GM23338 (cell line): ENCODE data around the gene SCP2. TPM values are rescaled to one million over a fixed set of nuclear protein-coding genes. Genes with fewer than 3 reads are reported as not detected.

Experiments used
- ATAC-seq: fragments of 200-7000 bp; cut with Tn5 transposase; 3 replicates; pipeline ENCODE4 v1.9.1; 2020
- DNase-seq: peaks from one replicate; pipeline ENCODE4 v3.0.0-alpha.2; 2015; ENCODE audit warnings: low spot score
- H2AFZ ChIP-seq: fragments of 200-600 bp; sonication (generic); 2 replicates; pipeline ENCODE4 v1.8.0; 2016; ENCODE audit warnings: antibody characterized with exemption, mild to moderate bottlenecking, moderate library complexity
- H3F3A ChIP-seq: fragments of 200-600 bp; sonication (generic); replicated peaks from 2 replicates; pipeline ENCODE4 v1.8.0; 2017; ENCODE audit warnings: antibody characterized with exemption, mixed run types, low read depth
- H3K27ac ChIP-seq: fragments of 200-600 bp; sonication (generic); 2 replicates; pipeline ENCODE4 v1.6.1; 2016; ENCODE audit warnings: low read depth
- H3K27me3 ChIP-seq: fragments of 200-600 bp; sonication (generic); 2 replicates; pipeline ENCODE4 v1.8.0; 2016; ENCODE audit warnings: mild to moderate bottlenecking, mixed run types, moderate library complexity; ENCODE audit not compliant: insufficient read depth
- H3K36me3 ChIP-seq: fragments of 200-600 bp; sonication (generic); 2 replicates; pipeline ENCODE4 v1.8.0; 2016; ENCODE audit warnings: mild to moderate bottlenecking; ENCODE audit not compliant: insufficient read depth
- H3K4me1 ChIP-seq: fragments of 200-600 bp; sonication (generic); 2 replicates; pipeline ENCODE4 v1.8.0; 2016; ENCODE audit warnings: mild to moderate bottlenecking, moderate library complexity; ENCODE audit not compliant: insufficient read depth
- H3K4me2 ChIP-seq: fragments of 200-600 bp; sonication (generic); 2 replicates; pipeline ENCODE4 v1.7.1; 2017; ENCODE audit warnings: mixed run types
- H3K4me3 ChIP-seq: fragments of 200-600 bp; sonication (generic); 2 replicates; pipeline ENCODE4 v1.6.1; 2016; ENCODE audit warnings: mixed run types
- H3K79me2 ChIP-seq: fragments of 200-600 bp; sonication (generic); replicated peaks from 2 replicates; pipeline ENCODE4 v1.8.0; 2017; ENCODE audit warnings: mild to moderate bottlenecking; ENCODE audit not compliant: insufficient read depth
- H3K9me2 ChIP-seq: fragments of 200-600 bp; sonication (generic); 2 replicates; pipeline ENCODE4 v1.8.0; 2017; ENCODE audit not compliant: insufficient read depth
- H4K20me1 ChIP-seq: fragments of 200-600 bp; sonication (generic); replicated peaks from 2 replicates; pipeline ENCODE4 v1.8.0; 2017; ENCODE audit warnings: mild to moderate bottlenecking; ENCODE audit not compliant: insufficient read depth
- H3K27ac Mint-ChIP-seq: 2 replicates; pipeline ENCODE4 v1.8.0; 2020; ENCODE audit warnings: inconsistent platforms, mild to moderate bottlenecking, moderate library complexity, mixed read lengths
- H3K27me3 Mint-ChIP-seq: 3 replicates; pipeline ENCODE4 v1.8.0; 2022; ENCODE audit warnings: low read depth, mild to moderate bottlenecking, moderate library complexity, mixed read lengths, inconsistent platforms; ENCODE audit not compliant: insufficient read depth, poor library complexity
- H3K36me3 Mint-ChIP-seq: 3 replicates; pipeline ENCODE4 v1.8.0; 2021; ENCODE audit warnings: low read depth, mild to moderate bottlenecking, inconsistent platforms, moderate library complexity, mixed read lengths
- H3K4me1 Mint-ChIP-seq: 3 replicates; pipeline ENCODE4 v1.8.0; 2020; ENCODE audit warnings: mild to moderate bottlenecking, inconsistent platforms, mixed read lengths
- H3K4me3 Mint-ChIP-seq: 3 replicates; pipeline ENCODE4 v1.8.0; 2021; ENCODE audit warnings: moderate library complexity, mild to moderate bottlenecking, inconsistent platforms, mixed read lengths
- H3K9me3 Mint-ChIP-seq: 3 replicates; pipeline ENCODE4 v1.8.0; 2020; ENCODE audit warnings: moderate library complexity, mild to moderate bottlenecking, inconsistent platforms, mixed read lengths
- CREB1 ChIP-seq: fragments of 250-450 bp; sonication (Bioruptor Pico); IDR thresholded peaks from 2 replicates; pipeline ENCODE4 v1.5.0; 2020; ENCODE audit warnings: low read depth, mild to moderate bottlenecking, moderate library complexity
- EZH2 ChIP-seq: fragments of 200-600 bp; sonication (generic); IDR thresholded peaks from one replicate; pipeline ENCODE4 v1.8.0; 2017; ENCODE audit warnings: antibody characterized with exemption, mild to moderate bottlenecking, low read depth; ENCODE audit not compliant: unreplicated experiment
- EZH2phosphoT487 ChIP-seq: fragments of 200-600 bp; sonication (generic); IDR thresholded peaks from one replicate; pipeline ENCODE4 v1.8.1; 2018; ENCODE audit warnings: antibody characterized with exemption; ENCODE audit not compliant: unreplicated experiment
- NANOG ChIP-seq: IDR thresholded peaks from 2 replicates; pipeline ENCODE4 v1.6.1; 2016; ENCODE audit warnings: antibody characterized with exemption, borderline replicate concordance
- POLR2AphosphoS5 ChIP-seq: IDR thresholded peaks from 2 replicates; pipeline ENCODE4 v1.6.1; 2016; ENCODE audit warnings: antibody characterized with exemption, low read depth
- STAT1 ChIP-seq: IDR thresholded peaks from one replicate; pipeline ENCODE4 v1.6.1; 2016; ENCODE audit warnings: antibody characterized with exemption; ENCODE audit not compliant: unreplicated experiment
- ZNF114 ChIP-seq: fragments of 250-450 bp; sonication (Bioruptor Pico); IDR thresholded peaks from 2 replicates; pipeline ENCODE4 v1.5.0; 2020; ENCODE audit warnings: mild to moderate bottlenecking, moderate library complexity
- ZNF331 ChIP-seq: fragments of 250-450 bp; sonication (Bioruptor Pico); IDR thresholded peaks from 2 replicates; pipeline ENCODE4 v1.5.0; 2020; ENCODE audit warnings: low read depth, mild to moderate bottlenecking, moderate library complexity
- polyA plus RNA-seq: library from polyadenylated mRNA; unstranded; fragments of >200 nt; fragmentation: Nextera tagmentation; extraction: Ambion mirVana; gene quantifications from 2 replicates; pipeline ENCODE4 v1.2.1, GENCODE V29; 2016
- total RNA-seq: library from RNA; depleted of rRNA; stranded (reverse); fragments of >200 nt; shearing (Covaris generic); gene quantifications from 2 replicates; pipeline ENCODE4 v1.2.3, GENCODE V29; 2014
- TF ChIP-seq, protein P1 (sequence below), 2 experiments: fragments of 200-600 bp in 1 of 2; sonication (generic) in 1 of 2; conservative IDR thresholded peaks; 2 replicates each; pipeline versions ENCODE4 v1.5.1 to v1.6.1; 2016 to 2017; ENCODE audit warnings: antibody characterized with exemption in 2 of 2, low read depth in 2 of 2, mild to moderate bottlenecking in 2 of 2, moderate library complexity in 1 of 2
- TF ChIP-seq, protein P2 (sequence below): fragments of 250-450 bp; sonication (Bioruptor Pico); IDR thresholded peaks from 2 replicates; pipeline ENCODE4 v1.5.0; 2020; ENCODE audit warnings: mild to moderate bottlenecking, moderate library complexity
- TF ChIP-seq, protein P3 (sequence below): IDR thresholded peaks from one replicate; pipeline ENCODE4 v1.6.1; 2018; ENCODE audit warnings: antibody characterized with exemption; ENCODE audit not compliant: unreplicated experiment
- TF ChIP-seq, protein P4 (sequence below): IDR thresholded peaks from 2 replicates; pipeline ENCODE4 v1.6.1; 2016; ENCODE audit warnings: antibody characterized with exemption

Gene SCP2
- total and polyA plus RNA-seq, 2 experiments from 2014 or later, result 66.3 to 116 TPM

DNA sequence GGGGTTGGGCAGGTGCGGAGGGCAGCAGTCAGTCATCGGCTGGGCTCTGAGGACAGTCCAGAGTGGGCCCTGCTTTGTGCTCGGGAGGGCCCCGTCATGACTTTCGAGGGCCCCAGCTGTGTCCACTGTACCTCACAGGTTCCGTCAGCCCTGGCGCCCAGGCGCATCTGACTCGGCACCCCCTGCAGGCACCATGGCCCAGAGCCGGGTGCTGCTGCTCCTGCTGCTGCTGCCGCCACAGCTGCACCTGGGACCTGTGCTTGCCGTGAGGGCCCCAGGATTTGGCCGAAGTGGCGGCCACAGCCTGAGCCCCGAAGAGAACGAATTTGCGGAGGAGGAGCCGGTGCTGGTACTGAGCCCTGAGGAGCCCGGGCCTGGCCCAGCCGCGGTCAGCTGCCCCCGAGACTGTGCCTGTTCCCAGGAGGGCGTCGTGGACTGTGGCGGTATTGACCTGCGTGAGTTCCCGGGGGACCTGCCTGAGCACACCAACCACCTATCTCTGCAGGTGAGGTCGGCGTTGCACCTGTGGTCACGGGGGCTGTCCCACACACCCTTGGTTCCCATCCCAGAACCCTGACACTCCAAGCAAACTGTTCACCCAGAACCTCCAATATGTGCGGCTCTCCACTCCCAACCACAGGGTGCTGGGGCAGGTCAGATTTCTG, 142.7 kb downstream of the SCP2 start:
- H3K9me3 Mint-ChIP-seq, result no peaks in the 10 kb centered on the region
- H3K4me1 Mint-ChIP-seq, result peaks cover 2% of the 10 kb centered on the region; the same call in 2 of the 3 replicates
- H3K27ac Mint-ChIP-seq, result no peak overlapping the region
- Histone ChIP-seq H3K79me2 (no peaks in the 10 kb centered on the region), H3K4me1 (no peaks in the 10 kb centered on the region), H3K27ac (no peak overlapping the region), H3K9me2 (no peaks in the 10 kb centered on the region), H4K20me1 (no peaks in the 10 kb centered on the region), H2AFZ (0 out of 2 replicates have a peak overlapping the region, but pooled peaks have one; percentile 32), H3K4me3 (no peak overlapping the region), H3K36me3 (no peaks in the 10 kb centered on the region), H3K27me3 (peaks cover 4% of the 10 kb centered on the region; the same call in 1 of the 2 replicates), H3F3A (no peaks in the 10 kb centered on the region), H3K4me2 (no peak overlapping the region)
- no peak overlapping the region for H3K4me3 Mint-ChIP-seq
- no peaks in the 10 kb centered on the region for H3K36me3 Mint-ChIP-seq
- TF ChIP-seq, protein P1, sequence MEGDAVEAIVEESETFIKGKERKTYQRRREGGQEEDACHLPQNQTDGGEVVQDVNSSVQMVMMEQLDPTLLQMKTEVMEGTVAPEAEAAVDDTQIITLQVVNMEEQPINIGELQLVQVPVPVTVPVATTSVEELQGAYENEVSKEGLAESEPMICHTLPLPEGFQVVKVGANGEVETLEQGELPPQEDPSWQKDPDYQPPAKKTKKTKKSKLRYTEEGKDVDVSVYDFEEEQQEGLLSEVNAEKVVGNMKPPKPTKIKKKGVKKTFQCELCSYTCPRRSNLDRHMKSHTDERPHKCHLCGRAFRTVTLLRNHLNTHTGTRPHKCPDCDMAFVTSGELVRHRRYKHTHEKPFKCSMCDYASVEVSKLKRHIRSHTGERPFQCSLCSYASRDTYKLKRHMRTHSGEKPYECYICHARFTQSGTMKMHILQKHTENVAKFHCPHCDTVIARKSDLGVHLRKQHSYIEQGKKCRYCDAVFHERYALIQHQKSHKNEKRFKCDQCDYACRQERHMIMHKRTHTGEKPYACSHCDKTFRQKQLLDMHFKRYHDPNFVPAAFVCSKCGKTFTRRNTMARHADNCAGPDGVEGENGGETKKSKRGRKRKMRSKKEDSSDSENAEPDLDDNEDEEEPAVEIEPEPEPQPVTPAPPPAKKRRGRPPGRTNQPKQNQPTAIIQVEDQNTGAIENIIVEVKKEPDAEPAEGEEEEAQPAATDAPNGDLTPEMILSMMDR (conservative IDR thresholded peaks at IDR 0.05; ENCODE audit: low read depth in 2 of 2), result no peak
- TF ChIP-seq, protein P2, sequence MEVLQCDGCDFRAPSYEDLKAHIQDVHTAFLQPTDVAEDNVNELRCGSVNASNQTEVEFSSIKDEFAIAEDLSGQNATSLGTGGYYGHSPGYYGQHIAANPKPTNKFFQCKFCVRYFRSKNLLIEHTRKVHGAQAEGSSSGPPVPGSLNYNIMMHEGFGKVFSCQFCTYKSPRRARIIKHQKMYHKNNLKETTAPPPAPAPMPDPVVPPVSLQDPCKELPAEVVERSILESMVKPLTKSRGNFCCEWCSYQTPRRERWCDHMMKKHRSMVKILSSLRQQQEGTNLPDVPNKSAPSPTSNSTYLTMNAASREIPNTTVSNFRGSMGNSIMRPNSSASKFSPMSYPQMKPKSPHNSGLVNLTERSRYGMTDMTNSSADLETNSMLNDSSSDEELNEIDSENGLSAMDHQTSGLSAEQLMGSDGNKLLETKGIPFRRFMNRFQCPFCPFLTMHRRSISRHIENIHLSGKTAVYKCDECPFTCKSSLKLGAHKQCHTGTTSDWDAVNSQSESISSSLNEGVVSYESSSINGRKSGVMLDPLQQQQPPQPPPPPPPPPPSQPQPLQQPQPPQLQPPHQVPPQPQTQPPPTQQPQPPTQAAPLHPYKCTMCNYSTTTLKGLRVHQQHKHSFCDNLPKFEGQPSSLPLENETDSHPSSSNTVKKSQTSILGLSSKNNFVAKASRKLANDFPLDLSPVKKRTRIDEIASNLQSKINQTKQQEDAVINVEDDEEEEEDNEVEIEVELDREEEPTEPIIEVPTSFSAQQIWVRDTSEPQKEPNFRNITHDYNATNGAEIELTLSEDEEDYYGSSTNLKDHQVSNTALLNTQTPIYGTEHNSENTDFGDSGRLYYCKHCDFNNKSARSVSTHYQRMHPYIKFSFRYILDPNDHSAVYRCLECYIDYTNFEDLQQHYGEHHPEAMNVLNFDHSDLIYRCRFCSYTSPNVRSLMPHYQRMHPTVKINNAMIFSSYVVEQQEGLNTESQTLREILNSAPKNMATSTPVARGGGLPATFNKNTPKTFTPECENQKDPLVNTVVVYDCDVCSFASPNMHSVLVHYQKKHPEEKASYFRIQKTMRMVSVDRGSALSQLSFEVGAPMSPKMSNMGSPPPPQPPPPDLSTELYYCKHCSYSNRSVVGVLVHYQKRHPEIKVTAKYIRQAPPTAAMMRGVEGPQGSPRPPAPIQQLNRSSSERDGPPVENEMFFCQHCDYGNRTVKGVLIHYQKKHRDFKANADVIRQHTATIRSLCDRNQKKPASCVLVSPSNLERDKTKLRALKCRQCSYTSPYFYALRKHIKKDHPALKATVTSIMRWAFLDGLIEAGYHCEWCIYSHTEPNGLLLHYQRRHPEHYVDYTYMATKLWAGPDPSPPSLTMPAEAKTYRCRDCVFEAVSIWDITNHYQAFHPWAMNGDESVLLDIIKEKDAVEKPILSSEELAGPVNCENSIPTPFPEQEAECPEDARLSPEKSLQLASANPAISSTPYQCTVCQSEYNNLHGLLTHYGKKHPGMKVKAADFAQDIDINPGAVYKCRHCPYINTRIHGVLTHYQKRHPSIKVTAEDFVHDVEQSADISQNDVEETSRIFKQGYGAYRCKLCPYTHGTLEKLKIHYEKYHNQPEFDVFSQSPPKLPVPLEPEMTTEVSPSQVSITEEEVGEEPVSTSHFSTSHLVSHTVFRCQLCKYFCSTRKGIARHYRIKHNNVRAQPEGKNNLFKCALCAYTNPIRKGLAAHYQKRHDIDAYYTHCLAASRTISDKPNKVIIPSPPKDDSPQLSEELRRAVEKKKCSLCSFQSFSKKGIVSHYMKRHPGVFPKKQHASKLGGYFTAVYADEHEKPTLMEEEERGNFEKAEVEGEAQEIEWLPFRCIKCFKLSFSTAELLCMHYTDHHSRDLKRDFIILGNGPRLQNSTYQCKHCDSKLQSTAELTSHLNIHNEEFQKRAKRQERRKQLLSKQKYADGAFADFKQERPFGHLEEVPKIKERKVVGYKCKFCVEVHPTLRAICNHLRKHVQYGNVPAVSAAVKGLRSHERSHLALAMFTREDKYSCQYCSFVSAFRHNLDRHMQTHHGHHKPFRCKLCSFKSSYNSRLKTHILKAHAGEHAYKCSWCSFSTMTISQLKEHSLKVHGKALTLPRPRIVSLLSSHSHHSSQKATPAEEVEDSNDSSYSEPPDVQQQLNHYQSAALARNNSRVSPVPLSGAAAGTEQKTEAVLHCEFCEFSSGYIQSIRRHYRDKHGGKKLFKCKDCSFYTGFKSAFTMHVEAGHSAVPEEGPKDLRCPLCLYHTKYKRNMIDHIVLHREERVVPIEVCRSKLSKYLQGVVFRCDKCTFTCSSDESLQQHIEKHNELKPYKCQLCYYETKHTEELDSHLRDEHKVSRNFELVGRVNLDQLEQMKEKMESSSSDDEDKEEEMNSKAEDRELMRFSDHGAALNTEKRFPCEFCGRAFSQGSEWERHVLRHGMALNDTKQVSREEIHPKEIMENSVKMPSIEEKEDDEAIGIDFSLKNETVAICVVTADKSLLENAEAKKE, result no peak
- TF ChIP-seq, protein P3, sequence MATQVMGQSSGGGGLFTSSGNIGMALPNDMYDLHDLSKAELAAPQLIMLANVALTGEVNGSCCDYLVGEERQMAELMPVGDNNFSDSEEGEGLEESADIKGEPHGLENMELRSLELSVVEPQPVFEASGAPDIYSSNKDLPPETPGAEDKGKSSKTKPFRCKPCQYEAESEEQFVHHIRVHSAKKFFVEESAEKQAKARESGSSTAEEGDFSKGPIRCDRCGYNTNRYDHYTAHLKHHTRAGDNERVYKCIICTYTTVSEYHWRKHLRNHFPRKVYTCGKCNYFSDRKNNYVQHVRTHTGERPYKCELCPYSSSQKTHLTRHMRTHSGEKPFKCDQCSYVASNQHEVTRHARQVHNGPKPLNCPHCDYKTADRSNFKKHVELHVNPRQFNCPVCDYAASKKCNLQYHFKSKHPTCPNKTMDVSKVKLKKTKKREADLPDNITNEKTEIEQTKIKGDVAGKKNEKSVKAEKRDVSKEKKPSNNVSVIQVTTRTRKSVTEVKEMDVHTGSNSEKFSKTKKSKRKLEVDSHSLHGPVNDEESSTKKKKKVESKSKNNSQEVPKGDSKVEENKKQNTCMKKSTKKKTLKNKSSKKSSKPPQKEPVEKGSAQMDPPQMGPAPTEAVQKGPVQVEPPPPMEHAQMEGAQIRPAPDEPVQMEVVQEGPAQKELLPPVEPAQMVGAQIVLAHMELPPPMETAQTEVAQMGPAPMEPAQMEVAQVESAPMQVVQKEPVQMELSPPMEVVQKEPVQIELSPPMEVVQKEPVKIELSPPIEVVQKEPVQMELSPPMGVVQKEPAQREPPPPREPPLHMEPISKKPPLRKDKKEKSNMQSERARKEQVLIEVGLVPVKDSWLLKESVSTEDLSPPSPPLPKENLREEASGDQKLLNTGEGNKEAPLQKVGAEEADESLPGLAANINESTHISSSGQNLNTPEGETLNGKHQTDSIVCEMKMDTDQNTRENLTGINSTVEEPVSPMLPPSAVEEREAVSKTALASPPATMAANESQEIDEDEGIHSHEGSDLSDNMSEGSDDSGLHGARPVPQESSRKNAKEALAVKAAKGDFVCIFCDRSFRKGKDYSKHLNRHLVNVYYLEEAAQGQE, result no peak
- TF ChIP-seq ZNF331 (CRISPR knock-in tag) (no peak), EZH2phosphoT487 (no peak), NANOG (no peak), POLR2AphosphoS5 (no peak), EZH2 (no peak), CREB1 (no peak), STAT1 (no peak), ZNF114 (CRISPR knock-in tag) (no peak)
- TF ChIP-seq, protein P4, sequence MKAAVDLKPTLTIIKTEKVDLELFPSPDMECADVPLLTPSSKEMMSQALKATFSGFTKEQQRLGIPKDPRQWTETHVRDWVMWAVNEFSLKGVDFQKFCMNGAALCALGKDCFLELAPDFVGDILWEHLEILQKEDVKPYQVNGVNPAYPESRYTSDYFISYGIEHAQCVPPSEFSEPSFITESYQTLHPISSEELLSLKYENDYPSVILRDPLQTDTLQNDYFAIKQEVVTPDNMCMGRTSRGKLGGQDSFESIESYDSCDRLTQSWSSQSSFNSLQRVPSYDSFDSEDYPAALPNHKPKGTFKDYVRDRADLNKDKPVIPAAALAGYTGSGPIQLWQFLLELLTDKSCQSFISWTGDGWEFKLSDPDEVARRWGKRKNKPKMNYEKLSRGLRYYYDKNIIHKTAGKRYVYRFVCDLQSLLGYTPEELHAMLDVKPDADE, result no peak
- ATAC-seq, result peak; percentile 52
- no peak for DNase-seq
- peaks cover 6% of the 10 kb centered on the region for H3K27me3 Mint-ChIP-seq
